Measurements from ENCODE around the gene TMEM106C.

TMEM106C gene

GRCh38 chr12:48012070-48012469, 48.7 kb downstream of the TMEM106C start:
- no peak for TF ChIP-seq CTCF (IDR thresholded peaks at IDR 0.05; ENCODE audit: insufficient read depth, low read depth, low read length, missing control alignments)
- no peak for DNase-seq (ENCODE audit: low read depth)
- no peak overlapping the region for H3K4me3 ChIP-seq (ENCODE audit: low read depth, low read length)

- no peak for TF ChIP-seq CTCF (IDR thresholded peaks at IDR 0.05; ENCODE audit: insufficient read depth, low read depth, low read length, missing control alignments)
- no peak for DNase-seq (ENCODE audit: low read depth)
- no peak overlapping the region for H3K4me3 ChIP-seq (ENCODE audit: low read depth, low read length)
Measured at GRCh38 chr12:48013287-48013686, 49.9 kb downstream of the TMEM106C start.

- DNase-seq (ENCODE audit: low read depth) = no peak
Measured at GRCh38 chr12:48015129-48015528, 51.7 kb downstream of the TMEM106C start.

GRCh38 chr12:48015954-48016353, 52.6 kb downstream of the TMEM106C start:
- no peak for DNase-seq (ENCODE audit: low read depth)
- no peak overlapping the region for H3K4me3 ChIP-seq (ENCODE audit: low read depth, low read length)
- no peak for TF ChIP-seq CTCF (IDR thresholded peaks at IDR 0.05; ENCODE audit: insufficient read depth, low read depth, low read length, missing control alignments)

More at GRCh38 chr12:48015129-48015528, 51.7 kb downstream of the TMEM106C start:
- TF ChIP-seq CTCF (IDR thresholded peaks at IDR 0.05; ENCODE audit: insufficient read depth, low read depth, low read length, missing control alignments) = no peak
- no peak overlapping the region for H3K4me3 ChIP-seq (ENCODE audit: low read depth, low read length)

- no peak overlapping the region for H3K4me3 ChIP-seq (ENCODE audit: low read depth, low read length)
- no peak for DNase-seq (ENCODE audit: low read depth)
- TF ChIP-seq CTCF (IDR thresholded peaks at IDR 0.05; ENCODE audit: insufficient read depth, low read depth, low read length, missing control alignments) = no peak
Measured at GRCh38 chr12:48016373-48017020, 53.1 kb downstream of the TMEM106C start.

- no peak overlapping the region for H3K4me3 ChIP-seq (ENCODE audit: low read depth, low read length)
- no peak for DNase-seq (ENCODE audit: low read depth)
- no peak for TF ChIP-seq CTCF (IDR thresholded peaks at IDR 0.05; ENCODE audit: insufficient read depth, low read depth, low read length, missing control alignments)
Measured at GRCh38 chr12:48017496-48017895, 54.1 kb downstream of the TMEM106C start.

All from GM12865 (cell line).